Astrocyte (in vitro differentiated cells and primary cell): Measurements from ENCODE around the gene PPP1R15B. TPM values are rescaled to one million over a fixed set of nuclear protein-coding genes. Genes with fewer than 3 reads are reported as not detected.

ENCODE experiments used
- DNase-seq: peaks from one replicate; pipeline ENCODE4 v3.0.0-alpha.2; 2010; ENCODE audit warnings: low read depth
- FAIRE-seq: peaks from 2 replicates; lab custom pipeline; 2011; peaks lifted over from hg19 to GRCh38; lab: Jason Lieb, UNC
- H2AFZ ChIP-seq: 2 replicates; pipeline ENCODE4 v1.6.0; 2012; ENCODE audit warnings: low read depth, low read length, inconsistent platforms
- H3K27ac ChIP-seq: 2 replicates; pipeline ENCODE4 v1.5.1; 2011; ENCODE audit warnings: low read depth, low read length, inconsistent platforms
- H3K27me3 ChIP-seq: 2 replicates; pipeline ENCODE4 v1.6.0; 2011; ENCODE audit warnings: low read length, inconsistent platforms; ENCODE audit not compliant: insufficient read depth
- H3K36me3 ChIP-seq: 2 replicates; pipeline ENCODE4 v1.5.1; 2011; ENCODE audit warnings: low read length, inconsistent platforms; ENCODE audit not compliant: insufficient read depth
- H3K4me1 ChIP-seq: 2 replicates; pipeline ENCODE4 v1.5.1; 2011; ENCODE audit warnings: low read length, inconsistent platforms; ENCODE audit not compliant: insufficient read depth
- H3K4me2 ChIP-seq: 2 replicates; pipeline ENCODE4 v1.6.0; 2012; ENCODE audit warnings: low read length, inconsistent platforms
- H3K4me3 ChIP-seq: 2 replicates; pipeline ENCODE4 v1.5.1; 2011; ENCODE audit warnings: low read depth, mild to moderate bottlenecking, low read length, inconsistent platforms; ENCODE audit not compliant: insufficient read depth
- H3K79me2 ChIP-seq: 2 replicates; pipeline ENCODE4 v1.6.0; 2012; ENCODE audit warnings: mild to moderate bottlenecking, low read length, inconsistent platforms; ENCODE audit not compliant: insufficient read depth
- H3K9ac ChIP-seq: 2 replicates; pipeline ENCODE4 v1.6.0; 2012; ENCODE audit warnings: mild to moderate bottlenecking, low read length, inconsistent platforms
- H3K9me3 ChIP-seq: 2 replicates; pipeline ENCODE4 v1.5.1; 2012; ENCODE audit warnings: low read depth, mild to moderate bottlenecking, low read length, inconsistent platforms; ENCODE audit not compliant: insufficient read depth
- H4K20me1 ChIP-seq: 2 replicates; pipeline ENCODE4 v1.6.0; 2012; ENCODE audit warnings: low read length, inconsistent platforms; ENCODE audit not compliant: insufficient read depth
- H3K27ac Mint-ChIP-seq: one replicate; pipeline ENCODE4 v1.8.0; 2021; ENCODE audit warnings: mild to moderate bottlenecking, mixed read lengths; ENCODE audit not compliant: unreplicated experiment
- H3K27me3 Mint-ChIP-seq: one replicate; pipeline ENCODE4 v1.8.0; 2021; ENCODE audit warnings: low read depth, mixed read lengths; ENCODE audit not compliant: unreplicated experiment
- H3K36me3 Mint-ChIP-seq: one replicate; pipeline ENCODE4 v1.8.0; 2021; ENCODE audit warnings: low read depth, mixed read lengths; ENCODE audit not compliant: unreplicated experiment
- H3K4me1 Mint-ChIP-seq: one replicate; pipeline ENCODE4 v1.8.0; 2021; ENCODE audit warnings: low read depth, mixed read lengths; ENCODE audit not compliant: unreplicated experiment
- H3K4me3 Mint-ChIP-seq: one replicate; pipeline ENCODE4 v1.8.0; 2021; ENCODE audit warnings: mild to moderate bottlenecking, moderate library complexity, mixed read lengths; ENCODE audit not compliant: unreplicated experiment
- H3K9me3 Mint-ChIP-seq: one replicate; pipeline ENCODE4 v1.8.0; 2021; ENCODE audit warnings: mild to moderate bottlenecking, mixed read lengths; ENCODE audit not compliant: unreplicated experiment
- EZH2 ChIP-seq: IDR thresholded peaks from 2 replicates; pipeline ENCODE4 v1.6.1; 2012; ENCODE audit warnings: mild to moderate bottlenecking, low read length, inconsistent platforms; ENCODE audit not compliant: insufficient read depth
- total RNA-seq: library from RNA; stranded (reverse); gene quantifications from 2 replicates; pipeline ENCODE4 v1.2.1, GENCODE V29; 2021
- TF ChIP-seq, protein P1 (sequence below): IDR thresholded peaks from 2 replicates; pipeline ENCODE4 v1.5.1; 2011; ENCODE audit warnings: low read depth, mild to moderate bottlenecking, inconsistent platforms, low read length, moderate library complexity; ENCODE audit not compliant: insufficient read depth

PPP1R15B gene
- total RNA-seq, 1 donor from 2014 or later, result 38.8 TPM

DNA sequence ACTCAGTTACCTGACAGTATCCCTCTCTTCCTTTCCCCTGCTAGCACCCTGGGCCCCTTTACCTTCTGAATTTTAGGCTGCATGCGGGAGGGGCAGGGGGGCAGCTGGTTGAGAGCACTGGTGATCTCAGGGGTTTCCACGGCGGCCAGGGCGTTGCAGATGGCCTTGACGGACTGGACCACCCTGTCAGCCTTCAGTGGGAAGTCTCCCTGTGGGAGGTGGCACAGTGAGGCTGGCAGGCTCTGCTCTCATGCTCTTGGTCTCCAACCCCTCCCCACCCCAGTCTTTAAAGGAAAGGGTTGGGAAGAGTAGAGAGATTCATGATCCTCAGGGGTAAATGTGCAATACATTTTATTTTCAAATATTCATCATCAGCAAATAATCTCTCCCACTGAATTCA, 46.0 kb upstream of the PPP1R15B start:
- Mint-ChIP-seq H3K4me1 (peaks cover 2% of the 10 kb centered on the region), H3K36me3 (peaks cover 49% of the 10 kb centered on the region), H3K27me3 (peaks cover 9% of the 10 kb centered on the region), H3K4me3 (no peak overlapping the region), H3K27ac (no peak overlapping the region), H3K9me3 (peaks cover 4% of the 10 kb centered on the region)
- Histone ChIP-seq H4K20me1 (no peaks in the 10 kb centered on the region), H3K4me2 (no peak overlapping the region), H3K9me3 (no peaks in the 10 kb centered on the region), H3K27me3 (peaks cover 3% of the 10 kb centered on the region), H2AFZ (no peak overlapping the region), H3K4me1 (no peaks in the 10 kb centered on the region), H3K4me3 (no peak overlapping the region), H3K9ac (no peak overlapping the region), H3K27ac (no peak overlapping the region), H3K79me2 (no peaks in the 10 kb centered on the region), H3K36me3 (no peaks in the 10 kb centered on the region)
- FAIRE-seq, result no peak
- TF ChIP-seq, protein P1, sequence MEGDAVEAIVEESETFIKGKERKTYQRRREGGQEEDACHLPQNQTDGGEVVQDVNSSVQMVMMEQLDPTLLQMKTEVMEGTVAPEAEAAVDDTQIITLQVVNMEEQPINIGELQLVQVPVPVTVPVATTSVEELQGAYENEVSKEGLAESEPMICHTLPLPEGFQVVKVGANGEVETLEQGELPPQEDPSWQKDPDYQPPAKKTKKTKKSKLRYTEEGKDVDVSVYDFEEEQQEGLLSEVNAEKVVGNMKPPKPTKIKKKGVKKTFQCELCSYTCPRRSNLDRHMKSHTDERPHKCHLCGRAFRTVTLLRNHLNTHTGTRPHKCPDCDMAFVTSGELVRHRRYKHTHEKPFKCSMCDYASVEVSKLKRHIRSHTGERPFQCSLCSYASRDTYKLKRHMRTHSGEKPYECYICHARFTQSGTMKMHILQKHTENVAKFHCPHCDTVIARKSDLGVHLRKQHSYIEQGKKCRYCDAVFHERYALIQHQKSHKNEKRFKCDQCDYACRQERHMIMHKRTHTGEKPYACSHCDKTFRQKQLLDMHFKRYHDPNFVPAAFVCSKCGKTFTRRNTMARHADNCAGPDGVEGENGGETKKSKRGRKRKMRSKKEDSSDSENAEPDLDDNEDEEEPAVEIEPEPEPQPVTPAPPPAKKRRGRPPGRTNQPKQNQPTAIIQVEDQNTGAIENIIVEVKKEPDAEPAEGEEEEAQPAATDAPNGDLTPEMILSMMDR, result no peak
- TF ChIP-seq EZH2, result no peak
- no peak for DNase-seq

DNA sequence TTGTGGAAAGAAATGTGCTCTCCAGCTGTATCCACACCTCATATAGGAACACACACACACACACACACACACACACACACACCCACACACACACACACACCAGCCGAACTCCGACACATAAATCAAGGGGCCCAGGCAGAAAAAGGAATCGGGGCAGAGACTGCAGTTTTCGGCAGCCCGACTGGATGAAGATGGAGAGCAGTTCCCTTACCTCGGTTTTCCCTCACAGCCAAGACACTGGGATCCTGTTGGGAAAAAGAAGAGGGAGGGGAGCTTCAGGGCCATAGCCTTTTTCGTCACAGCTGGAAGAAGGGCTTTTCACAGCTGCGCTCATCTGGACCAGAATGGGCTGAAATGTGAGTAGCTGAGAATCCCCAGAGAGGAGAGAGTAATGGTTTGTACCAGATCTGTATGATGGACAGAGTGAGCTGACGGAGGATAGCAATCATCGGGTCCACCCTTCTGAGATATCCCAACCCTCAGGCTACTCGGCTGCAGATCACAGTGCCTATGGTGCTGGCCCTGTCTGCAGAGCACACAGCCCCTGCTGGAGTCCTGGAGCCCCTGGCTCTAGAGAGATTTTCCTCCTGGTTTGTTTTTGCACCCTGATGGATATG, 45.3 kb upstream of the PPP1R15B start:
- Mint-ChIP-seq H3K9me3 (peaks cover 4% of the 10 kb centered on the region), H3K27me3 (peaks cover 9% of the 10 kb centered on the region), H3K36me3 (peaks cover 48% of the 10 kb centered on the region), H3K4me3 (no peak overlapping the region), H3K27ac (no peak overlapping the region), H3K4me1 (peaks cover 2% of the 10 kb centered on the region)
- DNase-seq (no peak), FAIRE-seq (no peak)
- no peak overlapping the region for H2AFZ ChIP-seq
- H3K27me3 ChIP-seq, result peaks cover 3% of the 10 kb centered on the region
- H3K9me3 ChIP-seq, result no peaks in the 10 kb centered on the region
- no peaks in the 10 kb centered on the region for H3K79me2 ChIP-seq
- H3K27ac ChIP-seq, result no peak overlapping the region
- no peaks in the 10 kb centered on the region for H3K4me1 ChIP-seq
- no peak overlapping the region for H3K4me3 ChIP-seq
- no peaks in the 10 kb centered on the region for H4K20me1 ChIP-seq
- H3K4me2 ChIP-seq, result no peak overlapping the region
- H3K9ac ChIP-seq, result no peak overlapping the region
- no peak for TF ChIP-seq EZH2
- TF ChIP-seq, protein P1, result no peak
- H3K36me3 ChIP-seq, result no peaks in the 10 kb centered on the region

DNA sequence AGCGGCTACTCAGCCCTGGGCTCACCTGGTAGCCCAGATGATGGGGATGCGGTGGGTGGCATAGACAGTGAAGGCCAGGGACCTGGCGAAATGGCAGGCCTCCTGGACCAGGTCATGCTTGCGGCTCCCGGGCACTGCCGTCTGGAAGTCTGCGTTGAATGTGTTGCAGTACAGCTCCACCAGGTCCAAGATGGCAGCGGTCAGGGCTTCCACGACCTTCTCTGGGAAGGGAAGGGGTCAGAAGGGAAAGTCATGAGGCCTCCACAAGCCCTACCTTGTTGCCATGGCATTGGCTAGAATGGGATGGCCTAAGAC, 44.2 kb upstream of the PPP1R15B start:
- Histone ChIP-seq H3K4me1 (no peaks in the 10 kb centered on the region), H3K79me2 (no peaks in the 10 kb centered on the region), H3K4me2 (no peak overlapping the region), H3K9ac (no peak overlapping the region), H3K4me3 (no peak overlapping the region), H3K9me3 (no peaks in the 10 kb centered on the region), H4K20me1 (no peaks in the 10 kb centered on the region), H3K36me3 (no peaks in the 10 kb centered on the region), H3K27ac (no peak overlapping the region), H2AFZ (no peak overlapping the region), H3K27me3 (peaks cover 3% of the 10 kb centered on the region)
- H3K36me3 Mint-ChIP-seq, result peaks cover 40% of the 10 kb centered on the region
- no peak overlapping the region for H3K27ac Mint-ChIP-seq
- H3K9me3 Mint-ChIP-seq, result peaks cover 4% of the 10 kb centered on the region
- no peak for DNase-seq
- peaks cover 9% of the 10 kb centered on the region for H3K27me3 Mint-ChIP-seq
- peaks cover 2% of the 10 kb centered on the region for H3K4me1 Mint-ChIP-seq
- no peak for FAIRE-seq
- TF ChIP-seq, protein P1, result no peak
- no peak for TF ChIP-seq EZH2
- H3K4me3 Mint-ChIP-seq, result no peak overlapping the region
